PC-9 (cell line): ENCODE measurements around the gene KCNT2. TPM values are rescaled to one million over a fixed set of nuclear protein-coding genes. Genes with fewer than 3 reads are reported as not detected.

Experiments used
- BruUV-seq: library from RNA; stranded (reverse); fragments of 400-500 nt; replicated peaks from 2 replicates; lab custom pipeline; 2021; lab: Mats Ljungman, UMichigan
- CTCF ChIA-PET: fragments of 300-600 bp; sonication (Branson Sonifier 250); formaldehyde crosslinking; loops from one replicate; lab custom pipeline; 2022; ENCODE audit warnings: antibody characterized with exemption; lab: Charles Lee
- POLR2A ChIA-PET: fragments of 300-600 bp; sonication (Branson Sonifier 250); formaldehyde crosslinking; loops from one replicate; lab custom pipeline; 2022; ENCODE audit warnings: antibody characterized with exemption; ENCODE audit not compliant: unreplicated experiment; lab: Charles Lee
- DNase-seq, 2 experiments: peaks; one replicate each; pipeline versions ENCODE4 v3.0.0 to v3.0.0-alpha.2; 2015 to 2022; ENCODE audit warnings: mixed read lengths in 1 of 2
- H2AFZ ChIP-seq: fragments of 200-600 bp; sonication (generic); 2 replicates; pipeline ENCODE4 v1.8.1; 2017; ENCODE audit warnings: antibody characterized with exemption
- H3F3A ChIP-seq: fragments of 200-600 bp; sonication (generic); 2 replicates; pipeline ENCODE4 v1.8.1; 2017; ENCODE audit warnings: antibody characterized with exemption, mild to moderate bottlenecking, low read depth; ENCODE audit not compliant: insufficient read depth
- H3K27ac ChIP-seq: fragments of 200-600 bp; sonication (generic); 2 replicates; pipeline ENCODE4 v1.6.1; 2016; ENCODE audit warnings: mixed run types
- H3K27me3 ChIP-seq: fragments of 200-600 bp; sonication (generic); 2 replicates; pipeline ENCODE4 v1.6.1; 2016; ENCODE audit warnings: low read depth, mixed run types; ENCODE audit not compliant: insufficient read depth
- H3K36me3 ChIP-seq: fragments of 200-600 bp; sonication (generic); 2 replicates; pipeline ENCODE4 v1.6.1; 2016; ENCODE audit warnings: low read depth, mixed run types
- H3K4me1 ChIP-seq: fragments of 200-600 bp; sonication (generic); replicated peaks from 2 replicates; pipeline ENCODE4 v1.6.1; 2016; ENCODE audit warnings: mixed run types; ENCODE audit not compliant: insufficient read depth
- H3K4me2 ChIP-seq: fragments of 200-600 bp; sonication (generic); 2 replicates; pipeline ENCODE4 v1.6.1; 2017; ENCODE audit warnings: mixed run types
- H3K4me3 ChIP-seq: fragments of 200-600 bp; sonication (generic); 2 replicates; pipeline ENCODE4 v1.6.1; 2016; ENCODE audit warnings: mixed run types
- H3K79me2 ChIP-seq: fragments of 200-600 bp; sonication (generic); 2 replicates; pipeline ENCODE4 v1.6.1; 2017; ENCODE audit warnings: low read depth, mixed run types
- H3K9me2 ChIP-seq: fragments of 200-600 bp; sonication (generic); 2 replicates; pipeline ENCODE4 v1.8.1; 2017; ENCODE audit warnings: mild to moderate bottlenecking; ENCODE audit not compliant: insufficient read depth
- H3K9me3 ChIP-seq: fragments of 200-600 bp; sonication (generic); 2 replicates; pipeline ENCODE4 v1.8.1; 2016; ENCODE audit warnings: low read depth; ENCODE audit not compliant: insufficient read depth
- H4K20me1 ChIP-seq: fragments of 200-600 bp; sonication (generic); 2 replicates; pipeline ENCODE4 v1.8.1; 2017; ENCODE audit not compliant: insufficient read depth
- EZH2 ChIP-seq: fragments of 200-600 bp; sonication (generic); IDR thresholded peaks from 2 replicates; pipeline ENCODE4 v1.8.0; 2017; ENCODE audit warnings: antibody characterized with exemption, low read depth
- intact Hi-C: fragments of 100-400 bp; cut with micrococcal nuclease; formaldehyde crosslinking; loops from one replicate; pipeline ENCODE4 v1.10.0; 2022; ENCODE audit not compliant: unreplicated experiment
- total RNA-seq: library from RNA; stranded (reverse); gene quantifications from 2 replicates; pipeline ENCODE4 v1.2.3, GENCODE V29; 2021
- TF ChIP-seq, protein P1 (sequence below): fragments of 200-600 bp; sonication (generic); conservative IDR thresholded peaks from 2 replicates; pipeline ENCODE4 v1.6.1; 2017; ENCODE audit warnings: mixed run types, antibody characterized with exemption, mild to moderate bottlenecking, moderate library complexity

KCNT2 gene
- total RNA-seq, 1 experiment from 2014 or later = 0.90 TPM

DNA sequence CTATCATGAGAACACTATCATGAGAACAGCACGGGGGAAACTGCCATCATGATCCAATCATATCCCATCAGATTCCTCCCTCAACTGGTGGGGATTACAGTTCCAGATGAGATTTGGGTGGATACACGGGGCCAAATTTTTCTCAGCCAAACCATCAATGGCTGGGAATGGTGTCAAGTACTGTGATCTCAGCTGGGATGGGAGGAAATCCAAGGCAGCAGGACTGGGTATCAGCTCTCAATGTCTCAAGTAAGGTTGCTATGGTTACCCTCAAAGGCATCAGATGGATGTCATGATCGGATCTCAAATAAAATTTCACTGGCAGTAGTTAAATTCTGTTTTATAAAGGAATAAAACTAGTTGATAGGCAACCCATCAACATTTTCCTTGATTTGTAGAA is 399.0 kb downstream of the KCNT2 start:
- Histone ChIP-seq H4K20me1 (no peaks in the 10 kb centered on the region), H3K4me3 (no peak overlapping the region), H3K4me2 (no peak overlapping the region), H3K9me3 (no peaks in the 10 kb centered on the region), H3F3A (no peaks in the 10 kb centered on the region), H3K27me3 (no peaks in the 10 kb centered on the region), H3K9me2 (no peaks in the 10 kb centered on the region), H3K79me2 (no peaks in the 10 kb centered on the region), H3K36me3 (no peaks in the 10 kb centered on the region), H3K27ac (no peak overlapping the region), H2AFZ (peak overlapping the region; percentile 46), H3K4me1 (no peaks in the 10 kb centered on the region)
- ChIA-PET CTCF (no interaction called here), POLR2A (no interaction called here)
- TF ChIP-seq, protein P1, sequence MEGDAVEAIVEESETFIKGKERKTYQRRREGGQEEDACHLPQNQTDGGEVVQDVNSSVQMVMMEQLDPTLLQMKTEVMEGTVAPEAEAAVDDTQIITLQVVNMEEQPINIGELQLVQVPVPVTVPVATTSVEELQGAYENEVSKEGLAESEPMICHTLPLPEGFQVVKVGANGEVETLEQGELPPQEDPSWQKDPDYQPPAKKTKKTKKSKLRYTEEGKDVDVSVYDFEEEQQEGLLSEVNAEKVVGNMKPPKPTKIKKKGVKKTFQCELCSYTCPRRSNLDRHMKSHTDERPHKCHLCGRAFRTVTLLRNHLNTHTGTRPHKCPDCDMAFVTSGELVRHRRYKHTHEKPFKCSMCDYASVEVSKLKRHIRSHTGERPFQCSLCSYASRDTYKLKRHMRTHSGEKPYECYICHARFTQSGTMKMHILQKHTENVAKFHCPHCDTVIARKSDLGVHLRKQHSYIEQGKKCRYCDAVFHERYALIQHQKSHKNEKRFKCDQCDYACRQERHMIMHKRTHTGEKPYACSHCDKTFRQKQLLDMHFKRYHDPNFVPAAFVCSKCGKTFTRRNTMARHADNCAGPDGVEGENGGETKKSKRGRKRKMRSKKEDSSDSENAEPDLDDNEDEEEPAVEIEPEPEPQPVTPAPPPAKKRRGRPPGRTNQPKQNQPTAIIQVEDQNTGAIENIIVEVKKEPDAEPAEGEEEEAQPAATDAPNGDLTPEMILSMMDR = no peak
- TF ChIP-seq EZH2 = no peak
- no peak for DNase-seq
- intact Hi-C loops = no loop called here
- no TSS peak for BruUV-seq

DNA sequence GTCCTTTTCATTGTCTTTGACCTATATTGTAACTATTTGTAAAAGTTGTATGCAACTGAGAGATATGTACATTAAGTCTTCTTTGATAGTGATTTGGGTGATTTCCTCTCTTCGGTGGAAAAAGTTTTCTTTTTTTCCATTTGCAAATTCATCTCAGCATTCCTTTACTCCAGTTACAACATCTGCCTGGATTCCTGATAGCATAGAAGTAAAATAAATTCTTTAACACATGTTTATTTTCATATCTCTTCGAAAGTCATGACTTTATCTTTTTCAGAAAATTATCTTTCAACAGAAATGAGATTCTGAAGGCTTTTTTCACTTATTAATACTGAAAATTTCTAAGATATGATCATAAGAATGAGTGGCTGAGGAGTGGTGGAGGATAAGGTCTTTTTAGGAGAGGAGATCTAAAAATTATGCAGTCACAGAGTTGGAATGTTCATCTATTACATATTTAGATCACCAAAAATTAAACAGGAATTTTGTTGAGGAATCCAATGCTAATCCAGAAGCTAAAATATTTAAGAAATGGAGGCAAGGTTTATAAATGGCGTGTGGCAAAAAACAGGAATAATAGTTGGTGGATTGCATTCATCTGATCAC is 400.5 kb downstream of the KCNT2 start:
- ChIA-PET CTCF (no interaction called here), POLR2A (no interaction called here)
- no peaks in the 10 kb centered on the region for H3F3A ChIP-seq
- no peak overlapping the region for H3K27ac ChIP-seq
- no peaks in the 10 kb centered on the region for H3K27me3 ChIP-seq
- BruUV-seq = no TSS peak
- H3K4me3 ChIP-seq = no peak overlapping the region
- DNase-seq = no peak
- no peaks in the 10 kb centered on the region for H4K20me1 ChIP-seq
- H2AFZ ChIP-seq = no peak overlapping the region; the same call in 1 of the 2 replicates
- H3K9me2 ChIP-seq = no peaks in the 10 kb centered on the region
- no peaks in the 10 kb centered on the region for H3K79me2 ChIP-seq
- no peaks in the 10 kb centered on the region for H3K36me3 ChIP-seq
- no peak overlapping the region for H3K4me2 ChIP-seq
- TF ChIP-seq EZH2 = no peak
- TF ChIP-seq, protein P1 = no peak
- intact Hi-C loops = no loop called here
- no peaks in the 10 kb centered on the region for H3K9me3 ChIP-seq
- H3K4me1 ChIP-seq = no peaks in the 10 kb centered on the region

DNA sequence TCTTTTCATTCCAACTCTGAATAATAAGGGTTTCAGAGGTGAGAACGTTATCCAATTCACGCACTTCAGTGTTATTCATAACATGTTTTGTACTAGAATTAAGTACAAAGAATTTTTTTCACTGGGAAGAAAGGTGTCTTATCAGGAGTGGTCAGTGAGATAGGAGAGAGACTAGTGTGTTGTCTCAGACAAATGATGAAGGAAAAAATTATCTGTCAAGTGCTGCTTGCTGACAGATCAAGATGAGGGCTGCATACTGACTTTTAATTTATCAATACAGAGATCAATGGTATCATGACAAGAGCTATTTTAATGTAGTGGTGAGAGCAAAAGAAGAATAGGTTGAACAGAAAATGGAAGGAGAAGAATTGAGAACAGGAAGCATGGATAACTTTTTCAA is 402.4 kb downstream of the KCNT2 start:
- intact Hi-C loops = no loop called here
- Histone ChIP-seq H3K9me3 (no peaks in the 10 kb centered on the region), H3K79me2 (no peaks in the 10 kb centered on the region), H3K9me2 (no peaks in the 10 kb centered on the region), H3K27ac (no peak overlapping the region), H3K4me1 (no peaks in the 10 kb centered on the region), H3K27me3 (no peaks in the 10 kb centered on the region), H3K4me2 (no peak overlapping the region), H4K20me1 (no peaks in the 10 kb centered on the region), H3F3A (no peaks in the 10 kb centered on the region), H3K36me3 (no peaks in the 10 kb centered on the region), H3K4me3 (no peak overlapping the region), H2AFZ (0 out of 2 replicates have a peak overlapping the region, but pooled peaks have one; percentile 17)
- ChIA-PET CTCF (no interaction called here), POLR2A (no interaction called here)
- DNase-seq = no peak
- no TSS peak for BruUV-seq
- TF ChIP-seq, protein P1 = no peak
- TF ChIP-seq EZH2 = no peak
